Measurements from ENCODE around the gene ETFA. TPM values are rescaled to one million over a fixed set of nuclear protein-coding genes. Genes with fewer than 3 reads are reported as not detected.
"Not testable (repeated sequence)": the region's sequence is repeated elsewhere in the genome, so short reads cannot be mapped to it uniquely, and the experiment has no call there.

The ETFA gene
- total and polyA plus RNA-seq, 10 of the 15 experiments (the other 5 are each of a cell fraction or from before 2014, with no cell fraction given): 114 to 331 (median 152) TPM

- WGBS (ENCODE audit: insufficient coverage, insufficient replicate concordance, low lambda C conversion rate, missing lambda C conversion rate): 80% methylated on average over 4 of the region's 4 CpGs
- H3K9ac ChIP-seq (ENCODE audit: control insufficient read depth, insufficient read depth, low read length); in situ Hi-C loops (cut with MboI); H4K20me1 ChIP-seq (ENCODE audit: control insufficient read depth, insufficient read depth); DNase-seq (ENCODE audit: low read depth, low spot score); POLR2A ChIA-PET; H2AFZ ChIP-seq (ENCODE audit: control insufficient read depth, low read depth, low read length); H3K36me3 ChIP-seq (ENCODE audit: control insufficient read depth in 2 of 2, insufficient read depth in 2 of 2, low read length in 1 of 2); H3K27ac ChIP-seq (ENCODE audit: control insufficient read depth, insufficient read depth); H3K4me3 ChIP-seq; FAIRE-seq; ATAC-seq; H3K4me2 ChIP-seq (ENCODE audit: control insufficient read depth, insufficient read depth); intact Hi-C loops (cut with micrococcal nuclease; ENCODE audit: unreplicated experiment); RAD21 ChIA-PET (ENCODE audit: unreplicated experiment); BruUV-seq (replicated peaks); CTCF ChIA-PET; H3K27me3 ChIP-seq (replicated peaks in 1 of 2; ENCODE audit: control insufficient read depth in 2 of 2, insufficient read depth in 2 of 2, low read length in 1 of 2); H3K4me1 ChIP-seq (ENCODE audit: control insufficient read depth, insufficient read depth, low read length); H3K9me3 ChIP-seq (replicated peaks; ENCODE audit: control insufficient read depth, insufficient read depth, low read length): not testable (repeated sequence)
- peaks cover 32% of the 10 kb centered on the region for H3K79me2 ChIP-seq (ENCODE audit: control insufficient read depth, insufficient read depth, low read length)
- SMC1A ChIA-PET (ENCODE audit: uncharacterized antibody, unreplicated experiment): interaction anchor here (0.8 kb wide), 1 partner anchor 24 kb away, joined by 5 read pairs; no protein-coding TSS in a partner anchor
Observed at GRCh38 chr15:76313175-76313567, 1.9 kb upstream of the ETFA start.

- FAIRE-seq: no peak
- peaks cover 3% of the 10 kb centered on the region; the same call in 1 of the 2 replicates for H3K4me1 ChIP-seq (ENCODE audit: control insufficient read depth, insufficient read depth, low read length)
- H3K9ac ChIP-seq (ENCODE audit: control insufficient read depth, insufficient read depth, low read length): no peak overlapping the region
- intact Hi-C loops (cut with micrococcal nuclease; ENCODE audit: unreplicated experiment) (no loop called here), in situ Hi-C loops (cut with MboI) (no loop called here)
- no peaks in the 10 kb centered on the region for H3K27me3 ChIP-seq (replicated peaks in 1 of 2; ENCODE audit: control insufficient read depth in 2 of 2, insufficient read depth in 2 of 2, low read length in 1 of 2)
- H3K4me3 ChIP-seq: no peak overlapping the region
- H4K20me1 ChIP-seq (ENCODE audit: control insufficient read depth, insufficient read depth): no peaks in the 10 kb centered on the region
- 83% methylated on average over 7 of the region's 7 CpGs for WGBS (ENCODE audit: insufficient coverage, insufficient replicate concordance, low lambda C conversion rate, missing lambda C conversion rate)
- no peaks in the 10 kb centered on the region for H3K9me3 ChIP-seq (replicated peaks; ENCODE audit: control insufficient read depth, insufficient read depth, low read length)
- DNase-seq (ENCODE audit: low read depth, low spot score): no peak
- peaks cover 37% of the 10 kb centered on the region for H3K79me2 ChIP-seq (ENCODE audit: control insufficient read depth, insufficient read depth, low read length)
- TF ChIP-seq MTA3 (IDR thresholded peaks at IDR 0.05; ENCODE audit: borderline replicate concordance, low read length) (no peak), PBX3 (IDR thresholded peaks at IDR 0.05; ENCODE audit: insufficient replicate concordance, low read depth, low read length) (no peak), ZNF24 (IDR thresholded peaks at IDR 0.05) (no peak), IRF3 (IDR thresholded peaks at IDR 0.05) (no peak), RAD51 (IDR thresholded peaks at IDR 0.05) (no peak), ZZZ3 (IDR thresholded peaks at IDR 0.05; ENCODE audit: control insufficient read depth, insufficient read length, low read depth) (no peak), USF2 (IDR thresholded peaks at IDR 0.05; ENCODE audit: borderline replicate concordance, low read depth, low read length) (no peak)
- SMC1A ChIA-PET (ENCODE audit: uncharacterized antibody, unreplicated experiment): interaction anchor here (0.8 kb wide), 1 partner anchor 24 kb away, joined by 5 read pairs; no protein-coding TSS in a partner anchor
- BruUV-seq (replicated peaks): no TSS peak
- H3K4me2 ChIP-seq (ENCODE audit: control insufficient read depth, insufficient read depth): no peak overlapping the region
- POLR2A ChIA-PET: no interaction called here
- ATAC-seq: no peak
- no peaks in the 10 kb centered on the region for H3K36me3 ChIP-seq (ENCODE audit: control insufficient read depth in 2 of 2, insufficient read depth in 2 of 2, low read length in 1 of 2)
- CTCF ChIA-PET: no interaction called here
- no peak overlapping the region for H2AFZ ChIP-seq (ENCODE audit: control insufficient read depth, low read depth, low read length)
- RAD21 ChIA-PET (ENCODE audit: unreplicated experiment): no interaction called here
- no peak overlapping the region for H3K27ac ChIP-seq (ENCODE audit: control insufficient read depth, insufficient read depth)
Observed at GRCh38 chr15:76312540-76313174, 1.4 kb upstream of the ETFA start.

All from GM12878 (cell line).